ENCODE data around the gene ALG12. TPM values are rescaled to one million over a fixed set of nuclear protein-coding genes. Genes with fewer than 3 reads are reported as not detected.
A peak's percentile ranks its signal among the peaks of the same experiment; 100 is the strongest.

ALG12 gene
- total and polyA plus RNA-seq, 2 of the 13 experiments (the other 11 are each of a cell fraction or from before 2014, with no cell fraction given): 7.8 to 15.8 TPM

GRCh38 chr22:49917974-49918910 is at the start of gene ALG12, which contains the start of gene CRELD2 (continued):
- no peak for TF ChIP-seq BRCA1 (CRISPR knock-in tag; IDR thresholded peaks at IDR 0.05)
- TF ChIP-seq HMGA1 (CRISPR knock-in tag; conservative IDR thresholded peaks at IDR 0.05): no peak
- no peak for TF ChIP-seq HOXA9 (CRISPR knock-in tag; IDR thresholded peaks at IDR 0.05; ENCODE audit: borderline replicate concordance)
- TF ChIP-seq ZBTB8A (CRISPR knock-in tag; IDR thresholded peaks at IDR 0.05; ENCODE audit: borderline replicate concordance, low read depth): no peak
- TF ChIP-seq ELF3 (CRISPR knock-in tag; IDR thresholded peaks at IDR 0.05): peak; percentile 45
- no peak for TF ChIP-seq KDM4B (CRISPR knock-in tag; IDR thresholded peaks at IDR 0.05)
- TF ChIP-seq ZNF446 (CRISPR knock-in tag; IDR thresholded peaks at IDR 0.05): no peak; the same call in 1 of the 2 replicates
- 0 out of 2 replicates have a peak, but pooled peaks have one; percentile 28 for TF ChIP-seq ZNF430 (CRISPR knock-in tag; IDR thresholded peaks at IDR 0.05)
- TF ChIP-seq SP4 (CRISPR knock-in tag; IDR thresholded peaks at IDR 0.05): peak; percentile 98
- no peak; a peak in 1 of 4 replicates for TF ChIP-seq ATF4 (CRISPR knock-in tag; IDR thresholded peaks at IDR 0.05)
- TF ChIP-seq HCFC1 (IDR thresholded peaks at IDR 0.05; ENCODE audit: low read depth, low read length): peak; percentile 59; the same call in 1 of the 2 replicates
- TF ChIP-seq ZNF546 (CRISPR knock-in tag; conservative IDR thresholded peaks at IDR 0.05): 0 out of 2 replicates have a peak, but pooled peaks have one; percentile 34
- TF ChIP-seq PRDM15 (CRISPR knock-in tag; IDR thresholded peaks at IDR 0.05): no peak
- TF ChIP-seq HOXA7 (CRISPR knock-in tag; IDR thresholded peaks at IDR 0.05): no peak
- TF ChIP-seq TFAP4 (IDR thresholded peaks at IDR 0.05; ENCODE audit: borderline replicate concordance, low read depth): no peak; the same call in 1 of the 2 replicates
- TF ChIP-seq KAT2B (IDR thresholded peaks at IDR 0.05; ENCODE audit: borderline replicate concordance, low read depth, low read length): no peak
- TF ChIP-seq ZBTB49 (CRISPR knock-in tag; IDR thresholded peaks at IDR 0.05; ENCODE audit: borderline replicate concordance): no peak
